ENCODE measurements around the gene RUNX2.

GRCh38 chr6:45558858-45559257, 230.7 kb downstream of the RUNX2 start:
- TF ChIP-seq, protein P1, sequence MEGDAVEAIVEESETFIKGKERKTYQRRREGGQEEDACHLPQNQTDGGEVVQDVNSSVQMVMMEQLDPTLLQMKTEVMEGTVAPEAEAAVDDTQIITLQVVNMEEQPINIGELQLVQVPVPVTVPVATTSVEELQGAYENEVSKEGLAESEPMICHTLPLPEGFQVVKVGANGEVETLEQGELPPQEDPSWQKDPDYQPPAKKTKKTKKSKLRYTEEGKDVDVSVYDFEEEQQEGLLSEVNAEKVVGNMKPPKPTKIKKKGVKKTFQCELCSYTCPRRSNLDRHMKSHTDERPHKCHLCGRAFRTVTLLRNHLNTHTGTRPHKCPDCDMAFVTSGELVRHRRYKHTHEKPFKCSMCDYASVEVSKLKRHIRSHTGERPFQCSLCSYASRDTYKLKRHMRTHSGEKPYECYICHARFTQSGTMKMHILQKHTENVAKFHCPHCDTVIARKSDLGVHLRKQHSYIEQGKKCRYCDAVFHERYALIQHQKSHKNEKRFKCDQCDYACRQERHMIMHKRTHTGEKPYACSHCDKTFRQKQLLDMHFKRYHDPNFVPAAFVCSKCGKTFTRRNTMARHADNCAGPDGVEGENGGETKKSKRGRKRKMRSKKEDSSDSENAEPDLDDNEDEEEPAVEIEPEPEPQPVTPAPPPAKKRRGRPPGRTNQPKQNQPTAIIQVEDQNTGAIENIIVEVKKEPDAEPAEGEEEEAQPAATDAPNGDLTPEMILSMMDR (IDR thresholded peaks at IDR 0.05; ENCODE audit: low read length), result no peak
- TF ChIP-seq EZH2 (IDR thresholded peaks at IDR 0.05; ENCODE audit: borderline replicate concordance, low read length), result no peak

All from OCI-LY1 (cell line).